Mesothelial cell of epicardium (in vitro differentiated cells): Measurements from ENCODE around the gene UVSSA. TPM values are rescaled to one million over a fixed set of nuclear protein-coding genes. Genes with fewer than 3 reads are reported as not detected.
A peak's percentile ranks its signal among the peaks of the same experiment; 100 is the strongest.

ENCODE experiments used
- DNase-seq, 2 experiments: peaks; one replicate each; pipeline ENCODE4 v3.0.0; 2021; ENCODE audit warnings: low spot score in 2 of 2; ENCODE audit not compliant: unreplicated experiment in 2 of 2
- H3K27ac Mint-ChIP-seq: 2 replicates; pipeline ENCODE4 v1.8.0; 2021; ENCODE audit warnings: mixed read lengths
- H3K27me3 Mint-ChIP-seq: 2 replicates; pipeline ENCODE4 v1.8.0; 2021; ENCODE audit warnings: low read depth, mixed read lengths
- H3K36me3 Mint-ChIP-seq: 2 replicates; pipeline ENCODE4 v1.8.0; 2021; ENCODE audit warnings: mixed read lengths
- H3K4me1 Mint-ChIP-seq: 2 replicates; pipeline ENCODE4 v1.8.0; 2021; ENCODE audit warnings: mixed read lengths
- H3K4me3 Mint-ChIP-seq: 2 replicates; pipeline ENCODE4 v1.8.0; 2021; ENCODE audit warnings: mild to moderate bottlenecking, moderate library complexity, mixed read lengths
- H3K9me3 Mint-ChIP-seq: 2 replicates; pipeline ENCODE4 v1.8.0; 2021; ENCODE audit warnings: mixed read lengths
- total RNA-seq: library from RNA; stranded (reverse); gene quantifications from 3 replicates; pipeline ENCODE4 v1.2.1, GENCODE V29; 2021
- TF ChIP-seq, protein P1 (sequence below): fragments of 200-600 bp; sonication (generic); IDR thresholded peaks from one replicate; pipeline ENCODE4 v1.5.0; 2021; ENCODE audit warnings: antibody characterized with exemption; ENCODE audit not compliant: unreplicated experiment

Gene UVSSA
- total RNA-seq, 1 donor from 2014 or later = 62.9 TPM

DNA sequence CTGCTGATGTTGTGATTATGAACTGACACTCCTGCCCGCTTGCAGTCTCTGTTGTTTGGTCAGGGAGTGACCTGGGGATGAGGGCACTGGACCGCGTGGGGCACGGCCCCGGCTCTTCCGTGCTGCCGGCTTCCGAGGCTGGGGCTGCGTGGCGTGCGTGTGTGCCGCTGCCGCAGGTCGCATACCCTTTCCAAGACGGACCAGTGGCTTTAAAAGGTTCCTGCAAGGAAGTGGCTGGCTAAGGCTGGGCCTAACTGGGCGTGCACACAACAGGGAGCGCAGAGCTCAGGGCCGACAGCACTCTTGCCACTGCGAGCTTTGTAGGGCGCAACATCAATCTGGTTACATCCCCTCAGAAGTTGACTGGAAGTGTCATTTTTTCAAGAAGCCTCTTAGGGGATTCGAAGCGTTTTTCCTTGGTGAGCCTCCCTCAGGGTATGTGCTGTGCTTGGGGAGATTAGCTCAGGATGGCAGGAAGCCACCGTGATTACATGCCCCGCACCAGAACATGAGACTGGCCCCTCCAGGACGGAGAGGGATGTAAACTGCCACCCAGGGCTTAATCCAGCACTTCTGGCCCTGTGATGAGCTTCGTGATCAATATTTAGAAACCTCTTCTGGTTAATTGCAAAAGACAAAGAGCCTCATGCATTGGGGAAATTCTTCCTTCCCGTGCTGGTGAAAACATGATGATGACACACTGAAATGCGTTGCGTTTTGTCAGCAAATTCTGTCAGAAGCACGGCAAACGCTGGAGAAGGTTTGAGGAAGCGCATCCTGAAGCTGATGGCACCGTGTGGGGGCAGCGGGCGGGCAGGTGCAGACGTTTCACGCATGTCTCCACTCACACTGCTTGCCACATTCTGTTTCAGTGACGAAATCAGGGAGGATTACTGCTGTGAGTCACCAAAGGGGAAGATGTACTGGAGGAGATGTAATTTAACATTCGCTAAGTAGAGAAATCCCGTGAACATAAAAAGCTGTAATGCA lies 46.2 kb upstream of the UVSSA start:
- H3K36me3 Mint-ChIP-seq = peaks cover 25% of the 10 kb centered on the region
- H3K9me3 Mint-ChIP-seq = no peaks in the 10 kb centered on the region
- no peaks in the 10 kb centered on the region for H3K27me3 Mint-ChIP-seq
- TF ChIP-seq, protein P1, sequence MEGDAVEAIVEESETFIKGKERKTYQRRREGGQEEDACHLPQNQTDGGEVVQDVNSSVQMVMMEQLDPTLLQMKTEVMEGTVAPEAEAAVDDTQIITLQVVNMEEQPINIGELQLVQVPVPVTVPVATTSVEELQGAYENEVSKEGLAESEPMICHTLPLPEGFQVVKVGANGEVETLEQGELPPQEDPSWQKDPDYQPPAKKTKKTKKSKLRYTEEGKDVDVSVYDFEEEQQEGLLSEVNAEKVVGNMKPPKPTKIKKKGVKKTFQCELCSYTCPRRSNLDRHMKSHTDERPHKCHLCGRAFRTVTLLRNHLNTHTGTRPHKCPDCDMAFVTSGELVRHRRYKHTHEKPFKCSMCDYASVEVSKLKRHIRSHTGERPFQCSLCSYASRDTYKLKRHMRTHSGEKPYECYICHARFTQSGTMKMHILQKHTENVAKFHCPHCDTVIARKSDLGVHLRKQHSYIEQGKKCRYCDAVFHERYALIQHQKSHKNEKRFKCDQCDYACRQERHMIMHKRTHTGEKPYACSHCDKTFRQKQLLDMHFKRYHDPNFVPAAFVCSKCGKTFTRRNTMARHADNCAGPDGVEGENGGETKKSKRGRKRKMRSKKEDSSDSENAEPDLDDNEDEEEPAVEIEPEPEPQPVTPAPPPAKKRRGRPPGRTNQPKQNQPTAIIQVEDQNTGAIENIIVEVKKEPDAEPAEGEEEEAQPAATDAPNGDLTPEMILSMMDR = no peak
- H3K27ac Mint-ChIP-seq = peak overlapping the region; percentile 51
- no peak for DNase-seq
- H3K4me3 Mint-ChIP-seq = no peak overlapping the region
- peaks cover 14% of the 10 kb centered on the region for H3K4me1 Mint-ChIP-seq

GRCh38 chr4:1302159-1302558 lies 44.8 kb upstream of the UVSSA start:
- Mint-ChIP-seq H3K4me1 (peaks cover 7% of the 10 kb centered on the region), H3K27me3 (no peaks in the 10 kb centered on the region), H3K27ac (no peak overlapping the region), H3K9me3 (no peaks in the 10 kb centered on the region), H3K36me3 (peaks cover 25% of the 10 kb centered on the region), H3K4me3 (no peak overlapping the region)
- DNase-seq = no peak
- TF ChIP-seq, protein P1 = no peak

GRCh38 chr4:1305261-1305711 lies 41.7 kb upstream of the UVSSA start:
- TF ChIP-seq, protein P1 = no peak
- H3K9me3 Mint-ChIP-seq = no peaks in the 10 kb centered on the region
- no peak for DNase-seq
- H3K36me3 Mint-ChIP-seq = peaks cover 25% of the 10 kb centered on the region
- no peak overlapping the region for H3K4me3 Mint-ChIP-seq
- no peak overlapping the region for H3K27ac Mint-ChIP-seq
- H3K4me1 Mint-ChIP-seq = peaks cover 22% of the 10 kb centered on the region
- no peaks in the 10 kb centered on the region for H3K27me3 Mint-ChIP-seq

DNA sequence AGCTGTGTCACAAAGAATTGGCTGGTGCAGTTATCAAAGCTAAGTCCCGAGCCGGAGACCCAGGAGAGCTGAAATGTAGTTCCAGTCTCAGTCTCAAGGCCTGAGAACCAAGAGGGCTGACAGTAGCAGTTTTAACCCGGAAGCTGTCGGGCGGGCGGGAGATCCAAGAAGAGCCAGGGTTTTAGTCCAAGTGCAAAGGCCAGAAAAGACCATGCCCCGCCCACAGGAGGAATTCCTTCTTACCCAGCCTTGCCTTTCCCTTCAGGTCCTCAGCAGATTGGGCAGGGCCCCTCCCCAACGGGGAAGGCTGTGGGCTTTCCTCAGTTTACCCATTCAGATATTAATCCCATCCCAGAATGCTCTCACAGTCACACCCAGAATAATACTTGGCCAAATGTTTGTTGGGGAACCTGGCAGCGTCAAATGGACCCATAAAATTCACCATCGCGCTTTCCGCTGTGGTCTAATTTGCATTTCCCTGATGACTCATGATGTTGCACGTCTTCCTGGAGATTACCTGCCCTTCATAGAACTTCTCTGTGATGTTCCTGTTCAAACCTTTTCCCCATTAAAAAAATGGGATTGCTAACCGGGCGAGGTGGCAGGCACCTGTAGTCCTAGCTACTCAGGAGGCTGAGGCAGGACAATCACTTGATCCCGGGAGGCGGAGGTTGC lies 41.1 kb upstream of the UVSSA start:
- TF ChIP-seq, protein P1 = no peak

DNA sequence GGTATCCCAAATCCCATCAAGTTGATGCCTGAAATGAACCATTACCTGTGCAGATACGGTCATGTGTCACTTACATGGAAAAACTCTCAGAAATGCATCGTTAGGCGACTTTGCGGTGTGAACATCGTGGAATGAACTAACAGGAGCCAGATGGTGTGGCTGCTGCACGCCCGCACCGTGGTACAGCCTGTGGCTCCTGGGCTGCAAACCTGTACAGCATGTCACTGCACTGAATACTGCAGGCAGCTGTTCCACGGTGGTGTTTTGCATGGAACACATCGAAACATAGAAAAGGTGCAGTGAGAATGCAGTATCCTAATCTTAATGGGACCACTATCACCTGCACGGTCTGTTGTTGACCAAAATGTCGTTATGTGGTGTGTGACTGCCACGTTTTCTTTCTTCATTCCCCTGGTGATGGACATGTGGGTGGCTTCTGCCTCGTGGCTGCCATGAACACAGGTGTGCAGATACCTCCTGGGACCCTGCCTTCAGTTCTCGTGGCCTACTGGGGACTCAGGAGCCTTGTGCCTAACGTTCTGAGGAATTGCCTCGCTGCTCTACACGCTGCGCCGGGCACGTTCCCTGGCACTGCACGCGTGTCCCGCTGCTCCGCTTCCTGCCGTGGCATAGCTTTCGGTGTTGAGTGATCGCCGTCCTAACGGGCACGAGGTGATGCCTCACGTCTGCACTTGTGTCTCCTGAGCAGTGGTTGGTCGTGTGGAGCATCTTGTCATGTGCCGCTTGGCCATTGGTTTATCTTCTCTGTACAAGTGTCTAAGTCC lies 38.9 kb upstream of the UVSSA start:
- TF ChIP-seq, protein P1 = no peak
- DNase-seq = no peak
- no peaks in the 10 kb centered on the region for H3K9me3 Mint-ChIP-seq
- peak overlapping the region; percentile 94 for H3K27ac Mint-ChIP-seq
- peaks cover 20% of the 10 kb centered on the region for H3K4me1 Mint-ChIP-seq
- no peaks in the 10 kb centered on the region for H3K27me3 Mint-ChIP-seq
- peak overlapping the region; percentile 66 for H3K4me3 Mint-ChIP-seq
- H3K36me3 Mint-ChIP-seq = peaks cover 28% of the 10 kb centered on the region

More for the DNA sequence above, 41.1 kb upstream of the UVSSA start:
- Mint-ChIP-seq H3K4me1 (peaks cover 23% of the 10 kb centered on the region), H3K36me3 (peaks cover 25% of the 10 kb centered on the region), H3K4me3 (no peak overlapping the region), H3K9me3 (no peaks in the 10 kb centered on the region), H3K27me3 (no peaks in the 10 kb centered on the region), H3K27ac (no peak overlapping the region)
- no peak for DNase-seq
